SIG-M5 treated with dmso at 0.1 percent for 504 hours (cell line): Measurements from ENCODE around the gene RPL31.
A peak's percentile ranks its signal among the peaks of the same experiment; 100 is the strongest.

Source experiments
- DNase-seq: peaks from one replicate; lab custom pipeline; 2025; ENCODE audit not compliant: unreplicated experiment; lab: John Stamatoyannopoulos, UW

The RPL31 gene

DNA sequence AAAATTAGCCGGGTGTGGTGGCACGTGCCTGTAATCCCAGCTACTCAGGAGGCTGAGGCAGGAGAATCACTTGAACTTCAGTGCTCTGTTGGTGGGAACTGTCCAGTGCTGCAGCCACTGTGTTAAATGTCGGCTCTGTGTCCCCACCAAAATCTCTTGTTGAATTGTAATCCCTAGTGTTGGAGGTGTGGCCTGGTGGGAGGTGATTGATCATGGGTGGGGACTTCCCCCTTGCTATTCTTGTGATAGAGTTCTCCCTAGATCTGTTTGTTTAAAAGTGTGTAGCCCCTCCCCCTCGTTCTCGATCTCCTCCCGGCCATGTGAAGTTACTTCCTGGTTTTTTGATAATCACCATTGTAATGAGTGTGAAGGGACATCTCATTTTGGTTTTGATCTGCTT, 9.8 kb upstream of the RPL31 start:
- DNase-seq: no peak

- no peak for DNase-seq
Measured at GRCh38 chr2:100993294-100993693, 8.8 kb upstream of the RPL31 start.

DNA sequence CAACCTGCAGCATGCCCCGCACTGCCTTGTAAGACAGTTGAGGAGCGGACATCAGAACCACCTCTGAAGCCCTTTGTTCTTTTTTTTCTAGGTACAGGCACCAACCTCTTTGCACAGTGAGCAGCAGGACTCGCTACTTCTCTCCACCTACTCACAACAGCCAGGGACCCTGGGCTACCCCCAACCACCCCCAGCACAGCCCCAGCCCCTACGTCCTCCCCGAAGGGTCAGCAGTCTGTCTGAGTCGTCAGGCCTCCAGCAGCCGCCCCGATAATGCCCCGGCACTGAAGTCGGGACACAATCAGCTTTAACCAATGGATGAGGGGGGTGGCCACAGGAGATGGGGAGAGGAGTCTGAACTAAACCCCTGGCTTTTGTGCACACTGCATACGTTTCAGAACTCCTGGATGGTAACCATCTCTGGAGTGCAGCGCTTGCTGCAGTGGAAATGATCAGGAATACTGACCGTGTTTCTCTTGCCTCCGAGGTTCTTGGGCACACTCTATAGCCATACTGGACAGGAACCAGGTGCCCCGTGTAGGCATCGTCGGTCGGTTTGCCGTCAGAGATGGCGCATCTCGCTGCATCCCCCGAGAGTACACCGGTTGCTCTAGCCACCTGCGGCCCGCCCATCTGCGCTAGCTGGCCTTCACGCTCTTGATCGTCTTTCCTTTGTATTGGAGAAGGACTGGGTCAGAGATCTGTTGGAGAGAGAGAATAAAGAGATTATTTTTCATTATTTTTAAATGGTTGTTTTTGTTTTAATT, 6.6 kb upstream of the RPL31 start:
- DNase-seq: no peak

DNA sequence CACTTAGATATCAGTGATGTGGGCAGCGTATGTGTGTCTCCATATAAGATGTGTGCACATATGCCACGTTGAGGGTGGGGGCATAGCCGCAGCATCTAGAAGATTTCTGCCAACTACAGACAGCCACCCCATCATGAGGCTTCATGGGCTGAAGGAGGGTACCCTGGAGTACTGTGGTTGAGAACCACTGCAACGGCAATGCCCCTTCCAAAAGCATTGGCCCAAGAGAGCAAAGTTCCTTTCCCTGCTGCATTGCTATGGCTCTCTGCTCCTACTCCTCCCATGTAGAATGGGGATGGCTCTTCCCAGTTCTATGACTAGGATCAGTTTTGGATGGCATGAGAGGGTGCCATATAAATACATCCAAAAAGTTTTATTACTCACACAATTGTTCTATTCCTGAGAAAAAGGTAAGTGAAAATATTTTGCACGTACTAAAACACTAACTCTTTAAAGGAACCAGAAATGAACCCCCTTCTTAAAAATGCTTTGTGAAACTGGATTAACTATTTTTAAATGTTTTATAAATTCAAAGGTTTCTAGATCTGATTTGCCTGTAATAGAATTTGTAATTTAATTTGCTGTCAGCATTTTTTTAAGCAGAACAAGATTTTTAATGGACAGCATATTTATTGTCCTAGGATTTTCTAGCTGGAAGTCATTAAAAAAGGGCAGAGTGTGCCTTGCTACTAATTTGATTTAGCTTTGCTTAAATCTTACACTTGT, 4.4 kb upstream of the RPL31 start:
- no peak for DNase-seq

DNA sequence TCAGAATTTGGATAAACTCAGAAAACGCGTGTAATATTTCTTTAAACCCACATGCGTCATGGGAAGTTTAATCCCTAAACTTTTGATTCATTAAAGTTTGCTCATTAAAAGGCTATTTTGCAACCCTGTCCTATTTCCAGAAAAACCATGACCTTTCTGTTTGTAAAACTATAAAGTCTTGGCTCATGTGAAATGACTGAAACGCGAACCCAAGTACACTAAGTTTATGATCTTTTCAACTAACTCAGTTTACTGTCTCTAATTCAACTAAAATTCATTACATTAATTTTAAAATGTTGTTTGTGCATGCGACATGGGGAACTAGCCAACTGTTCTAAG, 3.9 kb upstream of the RPL31 start:
- DNase-seq: no peak

- no peak for DNase-seq
Measured at GRCh38 chr2:100999995-101000394, 2.1 kb upstream of the RPL31 start.

- peak; percentile 39 for DNase-seq
Measured at GRCh38 chr2:101002562-101003277, 631 bp downstream of the RPL31 start.

GRCh38 chr2:101003278-101003775, 1.2 kb downstream of the RPL31 start:
- no peak for DNase-seq

GRCh38 chr2:101004620-101005325, 2.7 kb downstream of the RPL31 start:
- no peak for DNase-seq

DNA sequence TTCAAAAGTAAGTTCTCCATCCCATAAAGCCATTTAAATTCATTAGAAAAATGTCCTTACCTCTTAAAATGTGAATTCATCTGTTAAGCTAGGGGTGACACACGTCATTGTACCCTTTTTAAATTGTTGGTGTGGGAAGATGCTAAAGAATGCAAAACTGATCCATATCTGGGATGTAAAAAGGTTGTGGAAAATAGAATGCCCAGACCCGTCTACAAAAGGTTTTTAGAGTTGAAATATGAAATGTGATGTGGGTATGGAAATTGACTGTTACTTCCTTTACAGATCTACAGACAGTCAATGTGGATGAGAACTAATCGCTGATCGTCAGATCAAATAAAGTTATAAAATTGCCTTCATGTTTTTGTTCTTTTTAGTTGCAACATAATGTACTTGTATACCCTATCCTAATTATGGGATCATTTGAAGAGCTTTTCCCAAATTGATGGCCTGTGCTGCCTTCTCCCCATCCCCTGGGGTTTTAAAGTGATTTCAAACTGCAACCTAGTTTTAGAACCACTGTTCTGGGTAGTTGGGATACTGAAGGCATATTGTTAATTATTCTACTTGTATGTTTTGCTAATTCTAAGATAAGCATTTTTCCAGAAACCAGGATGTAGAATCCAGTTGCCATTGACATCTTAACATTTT, 4.1 kb downstream of the RPL31 start:
- no peak for DNase-seq

DNA sequence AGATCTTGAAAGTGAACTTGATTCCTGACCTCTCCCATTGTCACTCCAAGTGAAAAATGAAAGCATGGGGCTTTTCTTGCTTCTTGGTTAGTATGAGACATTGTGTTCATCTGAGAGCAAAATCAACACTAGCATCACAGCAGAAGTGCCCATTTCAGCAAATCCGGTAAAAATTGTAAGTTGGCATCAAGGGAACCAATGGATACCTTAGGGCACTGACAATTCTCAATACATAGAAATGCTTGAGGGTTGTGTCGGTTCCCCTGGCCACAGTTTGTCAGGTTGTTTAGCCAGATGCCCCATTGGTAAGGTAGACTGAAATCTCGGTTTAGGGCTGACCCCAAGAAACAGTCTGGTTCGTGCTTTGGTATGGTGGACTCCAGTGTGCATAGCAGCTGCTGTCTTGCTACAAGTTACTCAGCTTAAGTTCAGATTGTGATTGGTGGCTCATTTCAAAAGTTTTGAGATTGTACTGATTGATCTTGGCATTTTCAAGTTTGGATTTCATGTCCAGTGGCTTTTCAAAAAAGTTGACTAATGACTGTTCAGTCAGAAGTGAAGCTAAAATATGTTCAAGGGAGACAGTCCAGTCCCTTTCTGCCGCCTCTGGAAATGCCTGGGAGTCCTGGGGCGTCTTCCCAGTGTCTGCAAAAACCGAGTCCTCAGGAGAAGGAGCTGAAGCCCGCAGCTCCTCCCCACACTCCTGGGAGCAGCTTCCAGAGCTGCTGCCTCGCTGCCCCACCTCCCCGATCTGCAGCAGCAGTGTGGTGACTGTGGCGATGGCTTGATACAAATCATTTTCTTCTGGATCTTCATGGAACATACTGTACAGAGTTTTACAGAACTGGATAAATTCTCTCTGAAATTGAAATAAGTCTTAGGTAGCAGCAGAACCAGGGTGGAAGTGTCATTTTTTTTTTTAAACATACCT, 5.6 kb downstream of the RPL31 start:
- DNase-seq: no peak

GRCh38 chr2:101011152-101011551, 9.1 kb downstream of the RPL31 start:
- DNase-seq: no peak

- DNase-seq: no peak
Measured at GRCh38 chr2:101012054-101012705, 10.1 kb downstream of the RPL31 start.

- DNase-seq: peak; percentile 37
Measured at GRCh38 chr2:101012706-101013181, 10.7 kb downstream of the RPL31 start.

DNA sequence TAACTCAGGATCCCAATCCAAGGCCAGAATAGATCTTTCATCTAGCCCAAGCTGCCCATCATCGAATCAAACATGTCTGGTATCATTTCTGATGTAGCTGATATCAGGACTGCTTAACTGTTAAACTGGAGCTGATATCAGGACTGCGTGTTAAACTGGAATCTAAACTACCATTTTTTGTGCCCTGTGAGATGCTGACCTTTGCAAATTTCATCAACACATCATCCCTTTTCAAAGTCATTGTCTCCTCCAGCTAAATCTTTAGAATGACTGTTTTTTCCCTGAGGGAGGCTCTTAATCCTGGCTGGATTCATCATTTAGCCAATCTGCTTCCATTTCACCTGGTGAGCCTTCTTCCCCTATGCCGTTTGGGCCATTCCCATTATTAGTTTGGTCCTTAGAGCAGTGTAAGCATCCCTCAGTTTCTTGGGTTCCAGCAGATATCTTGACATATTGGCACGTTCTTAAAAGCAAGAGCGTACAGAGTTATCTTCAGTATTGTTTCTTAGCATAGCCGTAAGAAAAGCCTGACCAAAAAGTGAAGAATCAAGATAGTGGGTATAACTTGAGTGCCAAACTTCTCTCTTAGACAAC, 12.3 kb downstream of the RPL31 start:
- DNase-seq: no peak

- no peak for DNase-seq
Measured at GRCh38 chr2:101017371-101017770, 15.3 kb downstream of the RPL31 start.

- no peak for DNase-seq
Measured at GRCh38 chr2:101018934-101019333, 16.8 kb downstream of the RPL31 start.

GRCh38 chr2:101022221-101022620, 20.1 kb downstream of the RPL31 start:
- no peak for DNase-seq
